ENCODE results near the gene SCG2.

DNA sequence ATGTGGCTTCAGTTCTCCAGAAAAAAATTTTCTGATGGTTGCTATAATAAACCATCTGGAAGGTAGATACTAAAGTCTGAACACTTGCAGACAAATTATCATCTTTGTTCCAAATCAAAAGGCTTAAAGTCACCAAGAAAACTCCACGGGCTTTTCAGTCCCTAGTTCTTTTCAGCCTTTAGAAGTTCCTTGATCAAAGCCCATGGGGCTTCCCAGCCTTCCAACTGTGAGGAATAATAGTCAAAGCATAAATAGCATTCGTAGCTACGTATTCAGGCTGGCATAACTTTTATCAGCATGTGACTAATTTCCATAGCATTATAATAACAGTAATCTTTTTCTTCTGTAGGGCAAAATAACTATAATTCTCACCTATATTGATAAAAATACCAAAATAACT, 13.9 kb downstream of the SCG2 start:
- TF ChIP-seq ZNF274 (IDR thresholded peaks at IDR 0.05; ENCODE audit: low read depth, low read length), result no peak
- no peak for TF ChIP-seq SUZ12 (IDR thresholded peaks at IDR 0.05; ENCODE audit: extremely low read depth, insufficient read depth, insufficient read length)
- TF ChIP-seq YY1 (IDR thresholded peaks at IDR 0.05; ENCODE audit: insufficient read depth, insufficient read length), result no peak

All from NT2/D1 (cell line).